Peyer's patch (tissue), 4 donors: ENCODE measurements around the gene SKAP1. TPM values are rescaled to one million over a fixed set of nuclear protein-coding genes. Genes with fewer than 3 reads are reported as not detected.

Source experiments
- DNase-seq, 3 donors: peaks; one replicate each; pipeline ENCODE4 v3.0.0-alpha.2; 2017 to 2019
- H3K27ac ChIP-seq, 4 donors: fragments of 200-600 bp; sonication (generic); one replicate each; pipeline ENCODE4 v1.5.1; 2016 to 2019
- H3K27me3 ChIP-seq, 2 donors: fragments of 200-600 bp; sonication (generic); one replicate each; pipeline ENCODE4 v1.5.1; 2019
- H3K36me3 ChIP-seq, 3 donors: fragments of 200-600 bp; sonication (generic); one replicate each; pipeline ENCODE4 v1.5.1; 2016 to 2019
- H3K4me1 ChIP-seq, 4 donors: fragments of 200-600 bp; sonication (generic); one replicate each; pipeline ENCODE4 v1.5.1; 2016 to 2019
- H3K4me3 ChIP-seq, 4 donors: fragments of 200-600 bp; sonication (generic); 1 replicate in 3 of 4; 2 replicates in 1 of 4; pipeline ENCODE4 v1.5.1; 2016 to 2019; ENCODE audit warnings: mild to moderate bottlenecking in 1 of 4
- H3K9me3 ChIP-seq, 4 donors: fragments of 200-600 bp; sonication (generic); one replicate each; pipeline ENCODE4 v1.5.1; 2016 to 2019; ENCODE audit warnings: mild to moderate bottlenecking in 1 of 4
- POLR2A ChIP-seq, 2 donors: fragments of 450-650 bp; IDR thresholded peaks; one replicate each; pipeline ENCODE4 v1.5.1; 2017; ENCODE audit warnings: antibody characterized with exemption in 2 of 2, mild to moderate bottlenecking in 2 of 2, moderate library complexity in 2 of 2
- total RNA-seq, 4 donors: library from RNA; depleted of rRNA; stranded (reverse); fragments of >200 nt; gene quantifications; one replicate each; pipeline ENCODE4 v1.1.0, GENCODE V29; 2016
- TF ChIP-seq, protein P1 (sequence below), 6 experiments: fragments of 450-650 bp in 4 of 6; fragments of 200-600 bp in 2 of 6; sonication (generic) in 1 of 6; IDR thresholded peaks; one replicate each; pipeline ENCODE4 v1.5.1; 2017 to 2019; ENCODE audit warnings: antibody characterized with exemption in 6 of 6, mild to moderate bottlenecking in 3 of 6, moderate library complexity in 1 of 6

The SKAP1 gene
- total RNA-seq, 4 donors from 2014 or later: 3.1 to 17.3 (median 6.5) TPM

DNA sequence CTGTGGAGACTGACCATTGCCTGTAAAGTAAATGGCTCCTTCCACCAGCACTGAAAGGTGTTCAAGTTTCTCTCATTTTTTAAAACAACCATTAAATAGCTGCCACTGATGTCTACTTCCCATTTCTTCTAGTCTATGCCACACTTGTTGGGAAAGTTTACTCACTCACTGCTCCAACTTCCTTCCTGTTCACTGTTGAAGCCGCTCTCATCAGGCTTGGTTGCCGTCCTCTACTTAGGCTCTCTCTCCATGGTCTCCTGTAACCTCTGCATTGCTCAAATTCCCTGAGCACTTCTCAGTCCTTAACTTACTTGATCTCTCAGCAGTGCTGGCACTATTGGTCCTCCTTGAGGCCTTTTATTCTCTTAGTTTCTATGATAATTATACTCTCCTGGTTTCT lies 290.1 kb downstream of the SKAP1 start:
- TF ChIP-seq POLR2A (IDR thresholded peaks at IDR 0.05): no peak
- TF ChIP-seq, protein P1, sequence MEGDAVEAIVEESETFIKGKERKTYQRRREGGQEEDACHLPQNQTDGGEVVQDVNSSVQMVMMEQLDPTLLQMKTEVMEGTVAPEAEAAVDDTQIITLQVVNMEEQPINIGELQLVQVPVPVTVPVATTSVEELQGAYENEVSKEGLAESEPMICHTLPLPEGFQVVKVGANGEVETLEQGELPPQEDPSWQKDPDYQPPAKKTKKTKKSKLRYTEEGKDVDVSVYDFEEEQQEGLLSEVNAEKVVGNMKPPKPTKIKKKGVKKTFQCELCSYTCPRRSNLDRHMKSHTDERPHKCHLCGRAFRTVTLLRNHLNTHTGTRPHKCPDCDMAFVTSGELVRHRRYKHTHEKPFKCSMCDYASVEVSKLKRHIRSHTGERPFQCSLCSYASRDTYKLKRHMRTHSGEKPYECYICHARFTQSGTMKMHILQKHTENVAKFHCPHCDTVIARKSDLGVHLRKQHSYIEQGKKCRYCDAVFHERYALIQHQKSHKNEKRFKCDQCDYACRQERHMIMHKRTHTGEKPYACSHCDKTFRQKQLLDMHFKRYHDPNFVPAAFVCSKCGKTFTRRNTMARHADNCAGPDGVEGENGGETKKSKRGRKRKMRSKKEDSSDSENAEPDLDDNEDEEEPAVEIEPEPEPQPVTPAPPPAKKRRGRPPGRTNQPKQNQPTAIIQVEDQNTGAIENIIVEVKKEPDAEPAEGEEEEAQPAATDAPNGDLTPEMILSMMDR (IDR thresholded peaks at IDR 0.05): no peak
- no peaks in the 10 kb centered on the region for H3K9me3 ChIP-seq
- no peak overlapping the region for H3K27ac ChIP-seq
- H3K36me3 ChIP-seq: no peaks in the 10 kb centered on the region
- no peaks in the 10 kb centered on the region for H3K27me3 ChIP-seq
- H3K4me1 ChIP-seq: no peaks in the 10 kb centered on the region
- DNase-seq: peak in 1 of 3 donors; percentile 17
- no peak overlapping the region for H3K4me3 ChIP-seq

DNA sequence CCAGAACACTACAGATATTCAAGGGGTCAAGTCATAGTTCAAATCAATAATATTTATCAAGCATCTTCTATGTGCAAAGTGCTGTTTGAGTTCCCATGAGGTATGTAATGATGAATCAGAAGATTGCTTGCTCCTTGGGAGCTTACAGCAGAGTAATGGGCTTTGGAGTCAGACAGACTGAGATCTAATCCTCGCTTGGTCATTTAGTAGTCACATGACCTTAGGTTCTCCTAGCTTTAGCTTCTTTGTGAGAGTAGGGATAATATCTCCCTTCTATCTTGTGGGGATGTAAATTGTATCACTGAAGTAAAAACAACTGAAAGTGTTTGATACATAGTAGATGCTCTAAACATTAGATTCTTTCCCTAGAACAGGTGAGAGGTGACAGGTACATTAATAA lies 292.4 kb downstream of the SKAP1 start:
- TF ChIP-seq POLR2A (IDR thresholded peaks at IDR 0.05): no peak
- TF ChIP-seq, protein P1 (IDR thresholded peaks at IDR 0.05): no peak
- Histone ChIP-seq H3K27me3 (no peaks in the 10 kb centered on the region), H3K4me1 (no peaks in the 10 kb centered on the region), H3K36me3 (no peaks in the 10 kb centered on the region), H3K9me3 (no peaks in the 10 kb centered on the region), H3K4me3 (no peak overlapping the region), H3K27ac (no peak overlapping the region)
- no peak for DNase-seq

DNA sequence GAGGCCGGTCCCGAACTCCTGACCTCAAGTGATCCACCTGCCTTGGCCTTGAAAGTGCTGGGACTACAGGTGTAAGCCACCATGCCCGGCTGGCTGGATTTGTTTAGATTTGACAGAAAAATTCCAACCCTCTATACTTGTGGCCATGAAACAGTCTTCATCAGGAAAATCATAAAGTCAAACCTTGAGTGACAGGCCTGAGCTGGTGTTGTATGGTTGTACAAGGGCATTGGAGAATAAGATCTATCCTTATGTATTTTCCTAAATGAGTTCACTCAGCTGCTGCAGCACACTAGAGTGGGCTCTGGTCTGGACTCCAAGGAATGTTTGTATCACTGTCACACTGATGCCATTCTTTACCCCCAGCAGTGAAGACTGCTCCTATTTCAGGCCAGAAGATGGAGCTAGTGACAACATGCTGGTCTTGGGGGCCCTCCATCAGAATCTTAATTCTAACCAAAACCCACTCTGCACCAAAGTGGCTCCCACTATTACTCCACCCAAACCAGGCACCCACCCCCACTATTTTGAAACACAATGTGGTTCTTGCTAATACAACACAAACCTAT lies 295.0 kb downstream of the SKAP1 start:
- no peaks in the 10 kb centered on the region for H3K36me3 ChIP-seq
- H3K9me3 ChIP-seq: no peaks in the 10 kb centered on the region
- peak in 1 of 3 donors; percentile 34 for DNase-seq
- no peaks in the 10 kb centered on the region for H3K4me1 ChIP-seq
- no peak overlapping the region for H3K4me3 ChIP-seq
- no peaks in the 10 kb centered on the region for H3K27me3 ChIP-seq
- no peak for TF ChIP-seq POLR2A (IDR thresholded peaks at IDR 0.05)
- TF ChIP-seq, protein P1 (IDR thresholded peaks at IDR 0.05): no peak
- H3K27ac ChIP-seq: no peak overlapping the region

DNA sequence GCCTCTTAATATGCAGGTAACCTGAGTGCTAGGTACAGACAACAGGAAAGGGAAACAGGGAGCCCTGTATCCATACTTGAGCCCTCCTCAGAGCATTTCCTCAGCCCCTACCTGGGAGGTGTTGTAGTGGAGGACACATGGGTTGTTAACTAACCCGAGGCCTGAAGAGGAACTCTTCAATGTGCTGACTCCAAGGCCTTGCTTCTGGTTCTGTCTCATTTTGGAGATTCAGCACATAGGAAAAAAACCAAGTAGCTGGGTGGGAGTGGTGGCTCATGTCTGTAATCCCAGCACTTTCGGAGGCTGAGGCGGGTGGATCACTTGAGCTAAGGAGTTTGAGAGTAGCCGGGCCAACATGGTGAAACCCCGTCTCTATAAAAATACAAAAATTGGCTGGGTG lies 297.6 kb downstream of the SKAP1 start:
- no peak overlapping the region for H3K4me3 ChIP-seq
- no peaks in the 10 kb centered on the region for H3K36me3 ChIP-seq
- no peaks in the 10 kb centered on the region for H3K27me3 ChIP-seq
- peak in 1 of 3 donors; percentile 42 for DNase-seq
- no peak overlapping the region for H3K27ac ChIP-seq
- no peaks in the 10 kb centered on the region for H3K9me3 ChIP-seq
- TF ChIP-seq, protein P1 (IDR thresholded peaks at IDR 0.05): no peak
- no peak for TF ChIP-seq POLR2A (IDR thresholded peaks at IDR 0.05)
- no peaks in the 10 kb centered on the region for H3K4me1 ChIP-seq

DNA sequence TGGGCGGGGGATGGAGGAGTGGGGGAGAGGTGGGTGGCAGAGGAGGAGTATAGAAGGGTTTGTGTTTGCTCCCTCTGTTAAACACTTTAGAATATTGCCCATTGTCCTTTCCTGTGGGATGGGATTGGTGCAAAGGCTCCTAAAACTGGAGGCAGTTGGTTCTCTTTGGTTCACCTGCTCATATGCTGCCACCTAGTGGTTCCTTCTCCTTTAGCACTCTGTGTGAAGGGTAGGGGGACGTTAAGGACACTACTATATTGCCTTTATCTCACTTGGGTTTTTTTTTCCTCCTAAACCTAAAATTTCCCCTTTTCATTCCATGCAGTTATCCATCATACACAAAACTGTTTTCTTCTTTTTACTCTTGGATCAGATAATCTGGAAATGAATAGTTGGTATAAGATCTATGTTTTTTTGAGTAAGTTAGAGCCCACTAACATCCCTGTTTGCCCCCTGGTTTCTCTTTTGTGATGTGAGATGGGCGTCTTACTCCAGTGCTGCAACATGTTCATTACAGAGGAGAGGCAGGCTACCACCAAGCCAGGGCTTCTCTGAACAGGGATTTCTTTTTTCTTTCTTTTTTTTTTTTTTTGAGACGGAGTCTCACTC lies 298.7 kb downstream of the SKAP1 start:
- Histone ChIP-seq H3K4me3 (no peak overlapping the region), H3K4me1 (no peaks in the 10 kb centered on the region), H3K27me3 (no peaks in the 10 kb centered on the region), H3K27ac (no peak overlapping the region), H3K9me3 (no peaks in the 10 kb centered on the region), H3K36me3 (no peaks in the 10 kb centered on the region)
- peak in 2 of 3 donors; percentile 59 to 77 for DNase-seq
- no peak for TF ChIP-seq POLR2A (IDR thresholded peaks at IDR 0.05)
- TF ChIP-seq, protein P1 (IDR thresholded peaks at IDR 0.05): peak; percentile 45 to 85 (median 81)
